Caco-2 (cell line): Measurements from ENCODE around the gene PURA. TPM values are rescaled to one million over a fixed set of nuclear protein-coding genes. Genes with fewer than 3 reads are reported as not detected.

Experiments used
- BruUV-seq: library from RNA; stranded (reverse); fragments of 400-500 nt; replicated peaks from 2 replicates; lab custom pipeline; 2021; lab: Mats Ljungman, UMichigan
- CTCF ChIA-PET: fragments of 300-600 bp; sonication (Branson Sonifier 250); formaldehyde crosslinking; loops from one replicate; lab custom pipeline; 2022; ENCODE audit warnings: antibody characterized with exemption; lab: Charles Lee
- POLR2A ChIA-PET: fragments of 300-600 bp; sonication (Branson Sonifier 250); formaldehyde crosslinking; loops from one replicate; lab custom pipeline; 2022; ENCODE audit warnings: antibody characterized with exemption; lab: Charles Lee
- DNase-seq, 2 experiments: peaks; one replicate each; pipeline versions ENCODE4 v3.0.0 to v3.0.0-alpha.2; 2020 to 2022
- H3K27me3 ChIP-seq: replicated peaks from 2 replicates; pipeline ENCODE4 v1.6.0; 2011; ENCODE audit warnings: low read length; ENCODE audit not compliant: control insufficient read depth, insufficient read depth
- H3K36me3 ChIP-seq: 2 replicates; pipeline ENCODE4 v1.5.1; 2011; ENCODE audit warnings: low read length; ENCODE audit not compliant: control insufficient read depth, insufficient read depth
- H3K4me1 ChIP-seq: fragments of 250-450 bp; sonication (Bioruptor Pico); 2 replicates; pipeline ENCODE4 v1.5.1; 2020; ENCODE audit warnings: mild to moderate bottlenecking
- H3K4me3 ChIP-seq: 2 replicates; pipeline ENCODE4 v1.5.1; 2011; ENCODE audit warnings: low read depth, mild to moderate bottlenecking, control low read depth, low read length
- H3K9me3 ChIP-seq: fragments of 250-450 bp; sonication (Bioruptor Pico); 2 replicates; pipeline ENCODE4 v1.5.1; 2020; ENCODE audit warnings: mild to moderate bottlenecking, moderate library complexity
- H3K27ac Mint-ChIP-seq: one replicate; pipeline ENCODE4 v1.8.0; 2022; ENCODE audit warnings: mixed read lengths; ENCODE audit not compliant: unreplicated experiment
- H3K27me3 Mint-ChIP-seq: one replicate; pipeline ENCODE4 v1.8.0; 2022; ENCODE audit warnings: mixed read lengths; ENCODE audit not compliant: insufficient read depth, unreplicated experiment
- H3K36me3 Mint-ChIP-seq: one replicate; pipeline ENCODE4 v1.8.0; 2022; ENCODE audit warnings: mild to moderate bottlenecking, mixed read lengths; ENCODE audit not compliant: insufficient read depth, unreplicated experiment
- H3K4me1 Mint-ChIP-seq: one replicate; pipeline ENCODE4 v1.8.0; 2022; ENCODE audit warnings: low read depth, mixed read lengths; ENCODE audit not compliant: unreplicated experiment
- H3K4me3 Mint-ChIP-seq: one replicate; pipeline ENCODE4 v1.8.0; 2022; ENCODE audit warnings: mild to moderate bottlenecking, moderate library complexity, mixed read lengths; ENCODE audit not compliant: unreplicated experiment
- H3K9me3 Mint-ChIP-seq: one replicate; pipeline ENCODE4 v1.8.0; 2022; ENCODE audit warnings: mixed read lengths; ENCODE audit not compliant: unreplicated experiment
- intact Hi-C: fragments of 100-400 bp; cut with micrococcal nuclease; formaldehyde crosslinking; loops from one replicate; pipeline ENCODE4 v1.10.0; 2022; ENCODE audit not compliant: unreplicated experiment
- total RNA-seq: library from RNA; stranded (reverse); gene quantifications from 2 replicates; pipeline ENCODE4 v1.2.3, GENCODE V29; 2022
- TF ChIP-seq, protein P1 (sequence below), 2 experiments: fragments of 200-600 bp in 1 of 2; IDR thresholded peaks; 1 replicate in 1 of 2; 2 replicates in 1 of 2; pipeline versions ENCODE4 v1.5.1 to v1.8.0; 2011 to 2022; ENCODE audit warnings: antibody characterized with exemption in 1 of 2, control low read depth in 1 of 2, inconsistent platforms in 1 of 2, low read depth in 1 of 2, low read length in 1 of 2, mild to moderate bottlenecking in 1 of 2, moderate library complexity in 1 of 2; ENCODE audit not compliant: insufficient read depth in 1 of 2, severe bottlenecking in 1 of 2, unreplicated experiment in 1 of 2

Gene PURA
- total RNA-seq, 1 experiment from 2014 or later: 14.5 TPM

DNA sequence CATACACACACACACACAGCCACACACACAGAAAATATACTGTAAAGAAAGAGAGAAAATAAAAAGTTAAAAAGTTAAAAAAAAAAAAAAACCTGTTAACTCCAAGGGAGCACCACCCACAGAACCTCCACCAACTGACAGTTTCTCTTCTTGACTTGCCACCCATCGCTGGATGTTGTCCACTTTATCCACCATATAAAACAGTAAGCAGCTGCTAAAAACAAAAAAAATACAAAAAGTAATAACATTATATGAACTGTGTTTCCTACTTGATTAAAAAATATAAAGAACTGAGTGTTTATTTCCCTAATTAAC, 1.2 kb downstream of the PURA start:
- ChIA-PET POLR2A (no interaction called here), CTCF (interaction anchor here (1.3 kb wide), 1 partner anchor 29 kb away, joined by 4 read pairs; no protein-coding TSS in a partner anchor)
- peak overlapping the region; percentile 94 for H3K4me3 ChIP-seq
- Mint-ChIP-seq H3K4me3 (peak overlapping the region; percentile 82), H3K36me3 (peaks cover 22% of the 10 kb centered on the region), H3K27ac (peak overlapping the region; percentile 87), H3K9me3 (no peaks in the 10 kb centered on the region), H3K4me1 (peaks cover 28% of the 10 kb centered on the region), H3K27me3 (no peaks in the 10 kb centered on the region)
- no peak for DNase-seq
- TF ChIP-seq, protein P1, sequence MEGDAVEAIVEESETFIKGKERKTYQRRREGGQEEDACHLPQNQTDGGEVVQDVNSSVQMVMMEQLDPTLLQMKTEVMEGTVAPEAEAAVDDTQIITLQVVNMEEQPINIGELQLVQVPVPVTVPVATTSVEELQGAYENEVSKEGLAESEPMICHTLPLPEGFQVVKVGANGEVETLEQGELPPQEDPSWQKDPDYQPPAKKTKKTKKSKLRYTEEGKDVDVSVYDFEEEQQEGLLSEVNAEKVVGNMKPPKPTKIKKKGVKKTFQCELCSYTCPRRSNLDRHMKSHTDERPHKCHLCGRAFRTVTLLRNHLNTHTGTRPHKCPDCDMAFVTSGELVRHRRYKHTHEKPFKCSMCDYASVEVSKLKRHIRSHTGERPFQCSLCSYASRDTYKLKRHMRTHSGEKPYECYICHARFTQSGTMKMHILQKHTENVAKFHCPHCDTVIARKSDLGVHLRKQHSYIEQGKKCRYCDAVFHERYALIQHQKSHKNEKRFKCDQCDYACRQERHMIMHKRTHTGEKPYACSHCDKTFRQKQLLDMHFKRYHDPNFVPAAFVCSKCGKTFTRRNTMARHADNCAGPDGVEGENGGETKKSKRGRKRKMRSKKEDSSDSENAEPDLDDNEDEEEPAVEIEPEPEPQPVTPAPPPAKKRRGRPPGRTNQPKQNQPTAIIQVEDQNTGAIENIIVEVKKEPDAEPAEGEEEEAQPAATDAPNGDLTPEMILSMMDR (IDR thresholded peaks at IDR 0.05; ENCODE audit: insufficient read depth in 1 of 2, low read depth in 1 of 2, low read length in 1 of 2, severe bottlenecking in 1 of 2, unreplicated experiment in 1 of 2): no peak
- no peaks in the 10 kb centered on the region for H3K36me3 ChIP-seq
- intact Hi-C loops: no loop called here
- H3K4me1 ChIP-seq: peaks cover 6% of the 10 kb centered on the region
- no peaks in the 10 kb centered on the region for H3K27me3 ChIP-seq
- no TSS peak for BruUV-seq
- no peaks in the 10 kb centered on the region for H3K9me3 ChIP-seq

DNA sequence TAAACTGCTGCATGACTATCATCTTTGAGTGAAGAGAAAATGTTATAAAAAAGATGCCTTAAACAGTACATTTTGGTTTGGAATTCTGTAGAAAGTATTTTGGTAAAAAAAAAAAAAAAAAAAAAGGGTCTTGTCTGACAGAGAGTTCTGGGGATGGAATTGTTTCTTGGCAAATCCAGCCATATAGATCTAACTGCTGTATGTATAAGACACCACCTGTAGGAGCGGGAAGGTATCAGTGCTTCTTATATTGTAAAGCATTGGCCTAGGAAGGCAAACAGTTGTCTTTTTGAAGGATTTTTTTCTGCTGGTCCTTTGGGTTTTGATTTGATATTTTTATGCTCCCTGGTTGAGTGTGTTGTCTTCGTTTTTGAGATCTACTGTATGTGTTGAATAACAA, 2.8 kb downstream of the PURA start:
- H3K27me3 ChIP-seq: no peaks in the 10 kb centered on the region
- no peaks in the 10 kb centered on the region for H3K9me3 Mint-ChIP-seq
- no peak overlapping the region for H3K27ac Mint-ChIP-seq
- BruUV-seq: no TSS peak
- intact Hi-C loops: loop anchor here (1.0 kb wide), 1 partner anchor 9 kb away; no protein-coding TSS in a partner anchor
- H3K36me3 ChIP-seq: no peaks in the 10 kb centered on the region
- peaks cover 22% of the 10 kb centered on the region for H3K36me3 Mint-ChIP-seq
- H3K27me3 Mint-ChIP-seq: no peaks in the 10 kb centered on the region
- TF ChIP-seq, protein P1 (IDR thresholded peaks at IDR 0.05; ENCODE audit: insufficient read depth in 1 of 2, low read depth in 1 of 2, low read length in 1 of 2, severe bottlenecking in 1 of 2, unreplicated experiment in 1 of 2): peak in 1 of 2 experiments; percentile 20
- ChIA-PET POLR2A (interaction anchor here (0.7 kb wide), 1 partner anchor 11 kb away, joined by 3 read pairs; no protein-coding TSS in a partner anchor), CTCF (interaction anchor here (0.8 kb wide), 1 partner anchor 8 kb away, joined by 3 read pairs; no protein-coding TSS in a partner anchor)
- H3K4me1 ChIP-seq: peaks cover 10% of the 10 kb centered on the region
- H3K4me3 ChIP-seq: no peak overlapping the region
- peaks cover 21% of the 10 kb centered on the region for H3K4me1 Mint-ChIP-seq
- no peak overlapping the region for H3K4me3 Mint-ChIP-seq
- H3K9me3 ChIP-seq: no peaks in the 10 kb centered on the region
- DNase-seq: peak in 1 of 2 experiments; percentile 12

DNA sequence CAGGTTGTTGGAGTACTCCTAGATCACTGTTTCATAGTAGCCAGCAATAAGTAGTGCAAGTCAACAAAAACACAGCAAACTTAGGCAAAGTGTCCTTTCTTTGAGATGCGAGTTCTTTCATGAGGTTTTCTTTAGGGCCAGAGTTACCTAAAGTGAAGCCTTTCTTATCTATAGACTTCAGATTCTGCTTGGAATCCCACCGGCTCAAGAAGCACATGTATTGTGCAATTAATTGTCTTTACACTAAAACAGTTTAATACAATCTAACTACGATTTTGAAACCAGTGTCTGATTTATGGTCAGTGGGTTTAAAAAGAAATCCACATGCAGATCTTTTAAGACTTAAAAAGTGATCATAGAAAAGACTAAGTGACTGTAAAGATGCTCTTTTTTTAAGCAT, 3.6 kb downstream of the PURA start:
- no peak overlapping the region for H3K27ac Mint-ChIP-seq
- no peak for DNase-seq
- CTCF ChIA-PET: interaction anchor here (0.6 to 0.8 kb wide), 2 partner anchors 8 to 75 kb away, joined by 3 read pairs; no protein-coding TSS in a partner anchor
- Histone ChIP-seq H3K4me3 (no peak overlapping the region), H3K36me3 (no peaks in the 10 kb centered on the region), H3K9me3 (no peaks in the 10 kb centered on the region), H3K4me1 (peaks cover 10% of the 10 kb centered on the region), H3K27me3 (no peaks in the 10 kb centered on the region)
- H3K4me1 Mint-ChIP-seq: peaks cover 21% of the 10 kb centered on the region
- intact Hi-C loops: no loop called here
- H3K27me3 Mint-ChIP-seq: no peaks in the 10 kb centered on the region
- TF ChIP-seq, protein P1 (IDR thresholded peaks at IDR 0.05; ENCODE audit: insufficient read depth in 1 of 2, low read depth in 1 of 2, low read length in 1 of 2, severe bottlenecking in 1 of 2, unreplicated experiment in 1 of 2): no peak
- no TSS peak for BruUV-seq
- POLR2A ChIA-PET: interaction anchor here (0.6 kb wide), 1 partner anchor 210 kb away, joined by 3 read pairs; no protein-coding TSS in a partner anchor
- no peaks in the 10 kb centered on the region for H3K9me3 Mint-ChIP-seq
- peaks cover 22% of the 10 kb centered on the region for H3K36me3 Mint-ChIP-seq
- no peak overlapping the region for H3K4me3 Mint-ChIP-seq
